Hematopoietic multipotent progenitor cell treated with erythropoietin and hydrocortisone succinate and interleukin-3 and kit ligand, for 15 days (in vitro differentiated cells): ENCODE results near the gene ECI1.
A peak's percentile ranks its signal among the peaks of the same experiment; 100 is the strongest.

Source experiments
- DNase-seq: peaks from one replicate; pipeline ENCODE4 v3.0.0-alpha.2; 2015; ENCODE audit warnings: low spot score

ECI1 gene, protein sequence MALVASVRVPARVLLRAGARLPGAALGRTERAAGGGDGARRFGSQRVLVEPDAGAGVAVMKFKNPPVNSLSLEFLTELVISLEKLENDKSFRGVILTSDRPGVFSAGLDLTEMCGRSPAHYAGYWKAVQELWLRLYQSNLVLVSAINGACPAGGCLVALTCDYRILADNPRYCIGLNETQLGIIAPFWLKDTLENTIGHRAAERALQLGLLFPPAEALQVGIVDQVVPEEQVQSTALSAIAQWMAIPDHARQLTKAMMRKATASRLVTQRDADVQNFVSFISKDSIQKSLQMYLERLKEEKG

DNA sequence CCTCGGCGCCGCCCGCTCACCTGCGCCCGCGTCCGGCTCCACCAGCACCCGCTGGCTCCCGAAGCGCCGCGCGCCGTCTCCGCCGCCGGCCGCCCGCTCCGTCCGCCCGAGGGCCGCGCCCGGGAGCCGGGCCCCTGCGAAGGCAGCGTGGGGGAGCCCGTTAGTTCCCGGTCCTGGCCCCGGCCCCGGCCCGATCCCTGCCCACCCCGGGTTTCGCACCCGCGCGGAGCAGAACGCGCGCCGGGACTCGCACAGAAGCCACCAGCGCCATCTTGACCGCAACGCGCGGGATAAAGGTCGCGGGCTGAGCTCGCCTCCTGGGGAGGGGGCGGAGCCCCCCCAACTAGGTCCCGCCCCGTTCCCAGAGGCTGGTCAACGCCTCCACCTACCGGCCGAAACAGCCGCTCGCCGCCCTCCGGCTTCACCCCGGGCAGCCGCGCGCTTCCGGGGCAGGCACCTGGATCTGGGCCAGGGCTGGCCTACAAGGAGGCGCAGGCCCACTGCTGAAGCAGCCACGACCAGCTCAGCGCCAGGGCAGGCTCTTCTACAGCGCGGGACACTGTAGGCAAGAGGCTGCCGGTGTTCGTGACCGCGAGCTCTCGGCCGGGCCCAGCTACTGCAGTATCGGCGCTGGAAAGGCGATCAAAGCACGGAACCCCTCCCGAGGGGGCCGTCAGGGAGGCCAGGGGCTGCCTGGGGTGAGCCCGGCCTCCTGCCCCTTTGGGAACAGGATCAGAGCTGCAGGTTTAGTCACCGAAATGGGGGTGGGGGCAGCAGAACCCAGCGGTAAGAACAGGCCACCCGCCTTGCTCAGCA lies at the start of gene ECI1:
Gene ECI1 (minus strand): TSS at position 292 of the 816 bp plus-strand sequence. CDS start 21 bp downstream, at position 271.
- DNase-seq: peak; percentile 92

DNA sequence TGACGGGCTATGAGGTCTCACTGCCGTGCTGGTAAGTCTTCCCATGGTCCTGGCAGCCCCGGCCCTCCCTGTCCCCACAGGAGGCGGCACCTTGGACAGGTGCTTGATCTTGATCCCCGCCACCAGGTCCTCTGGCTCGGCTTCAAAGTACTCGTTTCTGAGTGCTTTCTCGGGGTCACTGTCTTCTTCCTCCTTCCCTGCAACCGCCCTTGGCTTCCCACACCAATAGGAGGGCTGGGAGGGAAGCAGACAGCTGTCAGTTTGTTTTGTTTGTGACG lies 48.5 kb upstream of the ECI1 start:
- DNase-seq: no peak

DNA sequence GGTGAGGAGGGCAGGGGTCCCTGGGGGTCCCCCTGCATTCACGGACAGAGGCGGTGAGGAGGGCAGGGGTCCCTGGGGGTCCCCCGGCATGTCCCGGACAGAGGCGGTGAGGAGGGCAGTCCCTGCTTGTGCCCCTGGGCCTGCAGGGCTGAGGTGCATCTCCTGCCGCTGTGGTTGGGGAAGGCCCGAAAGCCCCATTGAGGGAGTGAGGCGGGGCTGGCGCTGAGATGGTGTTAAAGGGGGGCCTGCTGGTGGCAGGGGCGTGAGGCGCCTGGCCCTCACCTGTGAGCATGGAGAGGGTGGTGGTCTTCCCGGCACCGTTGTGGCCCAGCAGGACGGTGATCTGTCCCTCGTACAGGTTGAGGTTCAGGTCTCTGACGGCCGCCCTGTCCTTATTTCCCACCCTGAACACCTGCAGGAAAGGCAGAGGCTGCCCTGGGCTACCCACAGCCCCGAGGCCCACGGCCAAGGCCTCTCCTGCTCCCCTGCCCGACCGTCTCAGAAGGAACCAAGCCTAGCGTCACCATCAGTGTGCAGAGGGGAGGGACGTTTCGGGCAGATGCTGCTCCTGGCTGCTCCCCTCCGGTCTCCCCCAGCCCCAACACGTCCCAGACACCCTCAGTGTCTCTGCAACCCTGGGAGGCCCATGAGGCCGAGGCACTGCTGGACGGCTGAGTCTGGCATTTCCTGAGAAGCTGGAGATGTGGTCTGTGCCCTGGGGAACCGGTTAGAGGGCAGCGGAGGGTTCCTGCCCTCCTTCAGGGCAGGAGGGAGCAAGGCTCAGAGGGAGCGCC lies 47.9 kb upstream of the ECI1 start:
- DNase-seq: no peak

- DNase-seq: no peak
These were observed 47.2 kb upstream of the ECI1 start for GRCh38 chr16:2298621-2299020.

DNA sequence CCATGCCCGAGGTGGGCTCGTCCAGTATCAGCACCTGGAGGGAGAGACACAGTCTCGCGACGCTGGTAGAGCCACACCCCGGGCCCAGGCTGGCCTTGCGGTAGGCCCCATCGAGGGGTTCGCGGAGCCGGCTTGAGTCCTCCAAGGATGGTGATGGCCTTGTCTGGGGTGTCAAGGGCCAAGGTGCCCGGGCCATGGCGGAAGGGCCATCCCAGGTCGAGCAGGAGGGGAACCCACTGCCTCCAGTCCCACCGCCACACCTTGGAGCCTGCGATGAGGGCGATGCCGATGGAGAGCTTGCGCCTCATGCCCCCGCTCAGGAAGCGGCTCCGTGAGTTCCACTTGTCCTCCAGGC lies 46.1 kb upstream of the ECI1 start:
- no peak for DNase-seq

GRCh38 chr16:2296661-2297505 lies 45.5 kb upstream of the ECI1 start:
- DNase-seq: peak; percentile 25

DNA sequence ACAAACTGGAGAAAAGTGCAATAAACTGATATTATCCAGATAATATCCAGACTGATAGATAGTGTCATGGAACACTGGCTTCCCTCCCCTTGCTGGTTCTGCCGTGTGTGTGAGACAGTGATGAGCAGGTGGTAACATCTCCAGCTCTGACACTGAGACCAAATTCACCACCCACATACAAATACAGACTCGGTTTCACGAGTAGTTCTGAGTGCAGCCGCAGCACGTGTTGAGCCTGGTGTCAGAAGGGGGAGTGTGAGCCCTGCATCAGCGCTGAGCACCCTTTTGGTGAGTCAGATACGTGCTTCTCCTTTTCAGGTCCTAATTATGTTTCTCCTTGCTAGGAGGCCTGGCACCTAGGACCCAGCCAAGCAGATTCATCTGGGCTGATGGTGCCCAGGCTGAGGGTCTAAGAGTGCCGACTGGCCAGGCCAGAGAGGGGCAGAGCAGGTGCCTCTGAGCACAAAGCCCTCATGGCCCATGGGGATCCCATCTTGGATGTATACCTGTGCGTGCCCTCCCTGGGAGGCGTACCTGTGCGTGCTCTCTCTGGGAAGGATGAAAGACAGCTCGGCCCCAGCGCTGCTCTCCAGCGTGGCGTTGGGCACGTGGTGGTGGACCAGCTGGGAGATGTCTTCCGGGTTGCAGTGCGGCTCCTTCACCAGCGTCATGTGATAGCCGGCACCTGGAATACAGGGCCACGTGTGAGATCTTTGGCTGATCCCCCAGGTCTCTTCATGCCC lies 43.8 kb upstream of the ECI1 start:
- DNase-seq: no peak

- DNase-seq: no peak
These were observed 40.8 kb upstream of the ECI1 start for GRCh38 chr16:2292221-2292620.

GRCh38 chr16:2289282-2289681 lies 37.9 kb upstream of the ECI1 start:
- no peak for DNase-seq

GRCh38 chr16:2288726-2289125 lies 37.3 kb upstream of the ECI1 start:
- DNase-seq: no peak

GRCh38 chr16:2287916-2288547 lies 36.6 kb upstream of the ECI1 start:
- DNase-seq: no peak

DNA sequence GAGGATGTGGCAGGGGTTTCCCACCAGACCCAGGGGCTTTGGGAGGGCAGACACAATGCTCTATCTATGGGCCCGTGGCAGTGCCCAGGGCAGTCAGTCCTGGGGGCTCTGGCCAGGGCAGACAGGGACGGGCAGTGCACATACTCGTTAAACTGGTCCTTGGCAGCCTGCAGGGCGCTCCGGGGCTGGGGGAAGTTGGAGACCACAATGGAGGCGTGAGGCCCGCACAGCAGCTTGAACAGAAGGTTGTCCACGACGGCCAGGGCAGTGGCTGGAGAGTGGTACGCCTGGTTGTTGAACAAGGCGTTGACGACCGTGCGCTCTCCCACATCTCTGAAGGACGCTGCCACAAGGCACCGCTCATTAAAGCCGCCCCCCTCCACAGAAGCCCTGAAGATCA lies 35.2 kb upstream of the ECI1 start:
- no peak for DNase-seq

GRCh38 chr16:2285731-2286191 lies 34.4 kb upstream of the ECI1 start:
- DNase-seq: no peak

DNA sequence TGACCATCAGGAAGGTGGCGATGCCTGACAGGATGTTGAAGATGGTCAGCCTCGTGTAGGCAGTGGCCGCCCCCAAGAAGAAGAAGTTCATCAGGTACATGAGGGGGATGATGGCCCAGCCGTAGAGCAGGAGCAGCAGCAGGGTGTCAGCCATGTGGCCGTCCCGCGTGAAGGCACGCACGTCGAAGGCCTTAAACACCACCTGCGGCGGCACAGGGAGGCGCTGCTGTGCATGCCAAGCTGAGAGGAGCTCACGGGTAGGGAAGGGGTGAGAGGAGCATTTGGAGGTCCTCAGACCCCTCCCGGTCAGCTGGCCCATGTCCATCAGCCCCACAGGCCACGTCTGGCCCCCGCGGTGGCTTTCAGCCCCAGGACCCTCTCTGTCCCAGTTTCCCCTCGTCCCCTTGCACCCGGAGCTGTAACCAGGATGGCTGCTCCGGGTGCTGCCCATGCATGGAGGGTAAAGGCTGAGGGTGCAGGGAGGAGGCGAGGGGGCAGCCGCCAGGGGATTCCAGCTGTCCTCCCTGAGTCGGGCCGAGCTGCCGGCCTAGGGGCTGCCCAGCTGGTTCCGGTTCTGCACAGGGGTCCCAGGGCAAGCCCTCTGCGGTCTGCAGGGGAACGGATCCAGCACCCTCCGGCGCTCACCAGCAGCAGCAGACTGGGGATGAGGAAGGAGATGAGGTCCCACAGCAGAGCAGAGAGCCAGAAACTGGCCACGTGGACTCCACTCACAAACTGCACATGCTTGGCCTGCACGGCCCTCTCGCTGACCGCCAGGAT lies 33.6 kb upstream of the ECI1 start:
- no peak for DNase-seq

DNA sequence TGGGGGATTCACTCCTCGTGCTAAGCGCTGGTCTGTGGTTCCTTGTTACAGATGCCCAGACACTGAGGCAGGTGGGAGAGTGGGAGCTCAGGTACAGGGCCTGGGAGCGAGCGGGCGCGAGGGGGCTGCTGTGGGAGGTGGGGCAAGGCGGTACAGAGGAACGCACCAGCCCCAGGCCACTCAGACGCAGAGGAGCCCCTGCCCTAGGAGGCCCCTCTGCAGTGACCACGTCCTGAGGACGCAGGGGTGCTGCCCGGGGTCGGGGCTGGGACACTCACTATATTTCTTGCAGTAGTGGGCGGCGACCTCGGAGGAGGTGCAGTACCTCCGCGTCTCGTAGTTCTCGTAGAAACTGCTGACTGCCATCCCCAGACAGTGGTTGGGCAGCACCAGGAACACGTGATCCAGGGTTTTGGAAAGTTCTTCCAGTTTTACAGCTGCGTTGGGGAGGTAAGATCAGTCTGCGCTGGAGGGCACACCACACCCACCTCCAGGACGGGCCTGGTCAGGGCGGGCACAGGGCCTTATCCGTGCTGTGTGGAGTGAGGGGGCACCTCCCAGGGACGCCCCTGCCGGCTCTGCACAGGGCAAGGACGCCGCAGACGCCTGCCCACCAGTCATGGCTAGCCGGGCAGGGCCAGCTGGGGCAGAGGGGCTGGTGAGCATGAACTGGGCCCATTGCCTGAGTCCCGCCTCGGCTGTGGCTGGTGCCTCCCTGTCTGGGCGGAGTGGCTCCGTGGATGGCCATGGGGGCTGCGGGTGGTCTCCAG lies 32.8 kb upstream of the ECI1 start:
- DNase-seq: no peak

- no peak for DNase-seq
These were observed 31.6 kb upstream of the ECI1 start for GRCh38 chr16:2282866-2283555.

- no peak for DNase-seq
These were observed 30.9 kb upstream of the ECI1 start for GRCh38 chr16:2282262-2282661.

DNA sequence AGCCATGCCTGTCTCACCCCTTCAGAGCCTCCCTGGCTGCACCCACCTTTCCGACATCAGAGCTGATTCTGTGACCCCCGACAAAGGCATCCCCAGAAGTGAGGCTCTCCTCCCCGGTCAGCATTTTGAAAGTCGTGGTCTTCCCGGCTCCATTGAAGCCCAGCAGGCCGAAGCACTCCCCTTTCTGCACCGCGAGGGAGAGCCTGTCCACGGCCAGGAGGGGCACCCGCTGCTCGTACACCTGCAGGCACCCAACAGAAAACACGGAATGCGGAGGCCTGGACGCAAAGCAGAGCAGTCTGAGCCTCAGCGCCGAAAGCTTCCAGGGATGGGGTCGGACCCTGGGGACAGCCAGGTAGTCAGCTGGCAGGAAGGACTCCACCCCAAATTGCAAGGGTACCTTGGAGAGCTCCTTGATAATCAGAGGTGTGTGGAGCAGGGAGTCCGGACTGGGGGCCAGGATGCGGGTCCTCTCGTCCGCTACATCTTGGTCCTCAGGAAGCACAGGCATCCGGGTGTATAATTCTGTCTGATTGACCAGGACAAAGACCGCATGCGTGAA lies 29.7 kb upstream of the ECI1 start:
- no peak for DNase-seq
